MM.1S (cell line): ENCODE measurements around the gene TCERG1L.

ENCODE experiments used
- CTCF ChIP-seq: fragments of 300-600 bp; sonication (generic); IDR thresholded peaks from 2 replicates; pipeline ENCODE4 v1.5.1; 2016; ENCODE audit warnings: antibody characterized with exemption, low read length, mixed read lengths
- EZH2 ChIP-seq: fragments of 300-600 bp; sonication (generic); optimal IDR thresholded peaks from 2 replicates; pipeline ENCODE3; 2017; ENCODE audit warnings: low read depth, mild to moderate bottlenecking, antibody characterized with exemption, low read length, mixed read lengths
- EZH2phosphoT487 ChIP-seq: fragments of 300-600 bp; sonication (generic); IDR thresholded peaks from 2 replicates; pipeline ENCODE4 v1.6.1; 2018; ENCODE audit warnings: antibody characterized with exemption, low read length

- TF ChIP-seq CTCF (no peak), EZH2 (no peak), EZH2phosphoT487 (no peak)
Measured at GRCh38 chr10:131172433-131172832, 139.1 kb downstream of the TCERG1L start.
